GM12878 (cell line): ENCODE measurements around the gene SATB2. TPM values are rescaled to one million over a fixed set of nuclear protein-coding genes. Genes with fewer than 3 reads are reported as not detected.

Source experiments
- KDM1A ChIP-seq: fragments of 200-600 bp; sonication (generic); IDR thresholded peaks from 2 replicates; pipeline ENCODE4 v1.6.1; 2016; ENCODE audit warnings: borderline replicate concordance
- TBL1XR1 ChIP-seq: IDR thresholded peaks from 2 replicates; pipeline ENCODE4 v1.6.1; 2012; ENCODE audit warnings: low read depth, low read length, improper control_type of control experiment
- TCF12 ChIP-seq: IDR thresholded peaks from 2 replicates; pipeline ENCODE4 v1.6.1; 2011; ENCODE audit warnings: low read depth, mild to moderate bottlenecking, low read length
- ZNF207 ChIP-seq: fragments of 450-650 bp; IDR thresholded peaks from 2 replicates; pipeline ENCODE4 v1.6.1; 2014; ENCODE audit warnings: antibody characterized with exemption, mild to moderate bottlenecking, borderline replicate concordance
- polyA plus RNA-seq, 11 experiments: library from polyadenylated mRNA; depleted of rRNA in 4 of 11; unstranded in 6 of 11; stranded (reverse) in 5 of 11; fragments of >200 nt; fragmentation: Nextera tagmentation in 4 of 11; fragmentation: Illumina TruSeq in 1 of 11; extraction: Ambion mirVana in 4 of 11; extraction: Trizol in 1 of 11; gene quantifications; 1 replicate in 1 of 11; 2 replicates in 10 of 11; pipeline versions ENCODE4 v1.2.1 to v1.2.3, GENCODE V29; 2011 to 2016; ENCODE audit warnings: inconsistent platforms in 2 of 11, missing spikeins in 2 of 11, low read depth in 1 of 11
- total RNA-seq, 4 experiments: library from RNA; depleted of rRNA in 3 of 4; stranded (reverse); fragments of >200 nt in 3 of 4; fragmentation: Illumina TruSeq in 1 of 4; extraction: Trizol in 1 of 4; gene quantifications; 2 replicates each; pipeline versions ENCODE4 v1.2.1 to v1.2.3, GENCODE V29; 2013 to 2021
- TF ChIP-seq, protein P1 (sequence below): IDR thresholded peaks from 2 replicates; pipeline ENCODE4 v1.6.1; 2011; ENCODE audit warnings: borderline replicate concordance, low read depth, mild to moderate bottlenecking, moderate library complexity, low read length; ENCODE audit not compliant: insufficient read depth, poor library complexity, severe bottlenecking
- TF ChIP-seq, protein P2 (sequence below): fragments of 450-650 bp; IDR thresholded peaks from 2 replicates; pipeline ENCODE4 v1.6.1; 2017; ENCODE audit warnings: antibody characterized with exemption, mild to moderate bottlenecking, moderate library complexity
- TF ChIP-seq, protein P3 (sequence below): IDR thresholded peaks from 2 replicates; pipeline ENCODE4 v1.6.1; 2012; ENCODE audit warnings: mild to moderate bottlenecking, low read depth, low read length

The SATB2 gene
- total and polyA plus RNA-seq, 10 of the 15 experiments (the other 5 are each of a cell fraction or from before 2014, with no cell fraction given), result 0.03 to 0.56 (median 0.08) TPM; not detected in 3

DNA sequence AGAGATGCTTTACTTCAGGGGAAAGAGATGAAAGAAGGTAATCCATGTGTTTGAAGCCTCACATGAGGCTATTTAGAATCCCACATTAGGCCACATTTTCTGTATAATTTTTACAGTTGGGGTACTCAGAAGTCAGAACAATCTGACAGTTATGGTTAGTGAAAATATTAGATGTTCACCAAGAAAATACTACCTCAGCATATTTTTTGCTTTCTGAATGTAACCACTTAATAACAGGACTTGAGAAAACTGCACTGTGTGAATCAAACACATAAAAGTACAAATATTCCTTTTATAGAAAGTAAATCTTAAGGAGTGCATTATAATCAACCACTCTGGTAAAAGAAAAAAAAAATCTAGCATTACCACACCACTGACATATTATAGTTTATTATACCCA is 169.3 kb downstream of the SATB2 start (continued):
- TF ChIP-seq, protein P1, sequence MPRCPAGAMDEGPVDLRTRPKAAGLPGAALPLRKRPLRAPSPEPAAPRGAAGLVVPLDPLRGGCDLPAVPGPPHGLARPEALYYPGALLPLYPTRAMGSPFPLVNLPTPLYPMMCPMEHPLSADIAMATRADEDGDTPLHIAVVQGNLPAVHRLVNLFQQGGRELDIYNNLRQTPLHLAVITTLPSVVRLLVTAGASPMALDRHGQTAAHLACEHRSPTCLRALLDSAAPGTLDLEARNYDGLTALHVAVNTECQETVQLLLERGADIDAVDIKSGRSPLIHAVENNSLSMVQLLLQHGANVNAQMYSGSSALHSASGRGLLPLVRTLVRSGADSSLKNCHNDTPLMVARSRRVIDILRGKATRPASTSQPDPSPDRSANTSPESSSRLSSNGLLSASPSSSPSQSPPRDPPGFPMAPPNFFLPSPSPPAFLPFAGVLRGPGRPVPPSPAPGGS, result no peak
- TF ChIP-seq, protein P2, sequence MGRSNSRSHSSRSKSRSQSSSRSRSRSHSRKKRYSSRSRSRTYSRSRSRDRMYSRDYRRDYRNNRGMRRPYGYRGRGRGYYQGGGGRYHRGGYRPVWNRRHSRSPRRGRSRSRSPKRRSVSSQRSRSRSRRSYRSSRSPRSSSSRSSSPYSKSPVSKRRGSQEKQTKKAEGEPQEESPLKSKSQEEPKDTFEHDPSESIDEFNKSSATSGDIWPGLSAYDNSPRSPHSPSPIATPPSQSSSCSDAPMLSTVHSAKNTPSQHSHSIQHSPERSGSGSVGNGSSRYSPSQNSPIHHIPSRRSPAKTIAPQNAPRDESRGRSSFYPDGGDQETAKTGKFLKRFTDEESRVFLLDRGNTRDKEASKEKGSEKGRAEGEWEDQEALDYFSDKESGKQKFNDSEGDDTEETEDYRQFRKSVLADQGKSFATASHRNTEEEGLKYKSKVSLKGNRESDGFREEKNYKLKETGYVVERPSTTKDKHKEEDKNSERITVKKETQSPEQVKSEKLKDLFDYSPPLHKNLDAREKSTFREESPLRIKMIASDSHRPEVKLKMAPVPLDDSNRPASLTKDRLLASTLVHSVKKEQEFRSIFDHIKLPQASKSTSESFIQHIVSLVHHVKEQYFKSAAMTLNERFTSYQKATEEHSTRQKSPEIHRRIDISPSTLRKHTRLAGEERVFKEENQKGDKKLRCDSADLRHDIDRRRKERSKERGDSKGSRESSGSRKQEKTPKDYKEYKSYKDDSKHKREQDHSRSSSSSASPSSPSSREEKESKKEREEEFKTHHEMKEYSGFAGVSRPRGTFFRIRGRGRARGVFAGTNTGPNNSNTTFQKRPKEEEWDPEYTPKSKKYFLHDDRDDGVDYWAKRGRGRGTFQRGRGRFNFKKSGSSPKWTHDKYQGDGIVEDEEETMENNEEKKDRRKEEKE, result no peak
- TF ChIP-seq KDM1A, result no peak
- no peak for TF ChIP-seq TCF12
- TF ChIP-seq, protein P3, sequence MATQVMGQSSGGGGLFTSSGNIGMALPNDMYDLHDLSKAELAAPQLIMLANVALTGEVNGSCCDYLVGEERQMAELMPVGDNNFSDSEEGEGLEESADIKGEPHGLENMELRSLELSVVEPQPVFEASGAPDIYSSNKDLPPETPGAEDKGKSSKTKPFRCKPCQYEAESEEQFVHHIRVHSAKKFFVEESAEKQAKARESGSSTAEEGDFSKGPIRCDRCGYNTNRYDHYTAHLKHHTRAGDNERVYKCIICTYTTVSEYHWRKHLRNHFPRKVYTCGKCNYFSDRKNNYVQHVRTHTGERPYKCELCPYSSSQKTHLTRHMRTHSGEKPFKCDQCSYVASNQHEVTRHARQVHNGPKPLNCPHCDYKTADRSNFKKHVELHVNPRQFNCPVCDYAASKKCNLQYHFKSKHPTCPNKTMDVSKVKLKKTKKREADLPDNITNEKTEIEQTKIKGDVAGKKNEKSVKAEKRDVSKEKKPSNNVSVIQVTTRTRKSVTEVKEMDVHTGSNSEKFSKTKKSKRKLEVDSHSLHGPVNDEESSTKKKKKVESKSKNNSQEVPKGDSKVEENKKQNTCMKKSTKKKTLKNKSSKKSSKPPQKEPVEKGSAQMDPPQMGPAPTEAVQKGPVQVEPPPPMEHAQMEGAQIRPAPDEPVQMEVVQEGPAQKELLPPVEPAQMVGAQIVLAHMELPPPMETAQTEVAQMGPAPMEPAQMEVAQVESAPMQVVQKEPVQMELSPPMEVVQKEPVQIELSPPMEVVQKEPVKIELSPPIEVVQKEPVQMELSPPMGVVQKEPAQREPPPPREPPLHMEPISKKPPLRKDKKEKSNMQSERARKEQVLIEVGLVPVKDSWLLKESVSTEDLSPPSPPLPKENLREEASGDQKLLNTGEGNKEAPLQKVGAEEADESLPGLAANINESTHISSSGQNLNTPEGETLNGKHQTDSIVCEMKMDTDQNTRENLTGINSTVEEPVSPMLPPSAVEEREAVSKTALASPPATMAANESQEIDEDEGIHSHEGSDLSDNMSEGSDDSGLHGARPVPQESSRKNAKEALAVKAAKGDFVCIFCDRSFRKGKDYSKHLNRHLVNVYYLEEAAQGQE, result no peak
- TF ChIP-seq ZNF207, result no peak
- TF ChIP-seq TBL1XR1, result no peak
